ENCODE data around the gene INPP5E.

GRCh38 chr9:136379891-136380290 is 59.8 kb downstream of the INPP5E start:
- TF ChIP-seq, protein P1, sequence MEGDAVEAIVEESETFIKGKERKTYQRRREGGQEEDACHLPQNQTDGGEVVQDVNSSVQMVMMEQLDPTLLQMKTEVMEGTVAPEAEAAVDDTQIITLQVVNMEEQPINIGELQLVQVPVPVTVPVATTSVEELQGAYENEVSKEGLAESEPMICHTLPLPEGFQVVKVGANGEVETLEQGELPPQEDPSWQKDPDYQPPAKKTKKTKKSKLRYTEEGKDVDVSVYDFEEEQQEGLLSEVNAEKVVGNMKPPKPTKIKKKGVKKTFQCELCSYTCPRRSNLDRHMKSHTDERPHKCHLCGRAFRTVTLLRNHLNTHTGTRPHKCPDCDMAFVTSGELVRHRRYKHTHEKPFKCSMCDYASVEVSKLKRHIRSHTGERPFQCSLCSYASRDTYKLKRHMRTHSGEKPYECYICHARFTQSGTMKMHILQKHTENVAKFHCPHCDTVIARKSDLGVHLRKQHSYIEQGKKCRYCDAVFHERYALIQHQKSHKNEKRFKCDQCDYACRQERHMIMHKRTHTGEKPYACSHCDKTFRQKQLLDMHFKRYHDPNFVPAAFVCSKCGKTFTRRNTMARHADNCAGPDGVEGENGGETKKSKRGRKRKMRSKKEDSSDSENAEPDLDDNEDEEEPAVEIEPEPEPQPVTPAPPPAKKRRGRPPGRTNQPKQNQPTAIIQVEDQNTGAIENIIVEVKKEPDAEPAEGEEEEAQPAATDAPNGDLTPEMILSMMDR (conservative IDR thresholded peaks at IDR 0.05; ENCODE audit: low read depth in 2 of 2), result no peak
- no peak for TF ChIP-seq EZH2 (IDR thresholded peaks at IDR 0.05; ENCODE audit: low read depth, unreplicated experiment)
